Measurements from ENCODE around the gene HNRNPH1.
A peak's percentile ranks its signal among the peaks of the same experiment; 100 is the strongest.
"Not testable (repeated sequence)": the region's sequence is repeated elsewhere in the genome, so short reads cannot be mapped to it uniquely, and the experiment has no call there.

HNRNPH1 gene, protein sequence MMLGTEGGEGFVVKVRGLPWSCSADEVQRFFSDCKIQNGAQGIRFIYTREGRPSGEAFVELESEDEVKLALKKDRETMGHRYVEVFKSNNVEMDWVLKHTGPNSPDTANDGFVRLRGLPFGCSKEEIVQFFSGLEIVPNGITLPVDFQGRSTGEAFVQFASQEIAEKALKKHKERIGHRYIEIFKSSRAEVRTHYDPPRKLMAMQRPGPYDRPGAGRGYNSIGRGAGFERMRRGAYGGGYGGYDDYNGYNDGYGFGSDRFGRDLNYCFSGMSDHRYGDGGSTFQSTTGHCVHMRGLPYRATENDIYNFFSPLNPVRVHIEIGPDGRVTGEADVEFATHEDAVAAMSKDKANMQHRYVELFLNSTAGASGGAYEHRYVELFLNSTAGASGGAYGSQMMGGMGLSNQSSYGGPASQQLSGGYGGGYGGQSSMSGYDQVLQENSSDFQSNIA

DNA sequence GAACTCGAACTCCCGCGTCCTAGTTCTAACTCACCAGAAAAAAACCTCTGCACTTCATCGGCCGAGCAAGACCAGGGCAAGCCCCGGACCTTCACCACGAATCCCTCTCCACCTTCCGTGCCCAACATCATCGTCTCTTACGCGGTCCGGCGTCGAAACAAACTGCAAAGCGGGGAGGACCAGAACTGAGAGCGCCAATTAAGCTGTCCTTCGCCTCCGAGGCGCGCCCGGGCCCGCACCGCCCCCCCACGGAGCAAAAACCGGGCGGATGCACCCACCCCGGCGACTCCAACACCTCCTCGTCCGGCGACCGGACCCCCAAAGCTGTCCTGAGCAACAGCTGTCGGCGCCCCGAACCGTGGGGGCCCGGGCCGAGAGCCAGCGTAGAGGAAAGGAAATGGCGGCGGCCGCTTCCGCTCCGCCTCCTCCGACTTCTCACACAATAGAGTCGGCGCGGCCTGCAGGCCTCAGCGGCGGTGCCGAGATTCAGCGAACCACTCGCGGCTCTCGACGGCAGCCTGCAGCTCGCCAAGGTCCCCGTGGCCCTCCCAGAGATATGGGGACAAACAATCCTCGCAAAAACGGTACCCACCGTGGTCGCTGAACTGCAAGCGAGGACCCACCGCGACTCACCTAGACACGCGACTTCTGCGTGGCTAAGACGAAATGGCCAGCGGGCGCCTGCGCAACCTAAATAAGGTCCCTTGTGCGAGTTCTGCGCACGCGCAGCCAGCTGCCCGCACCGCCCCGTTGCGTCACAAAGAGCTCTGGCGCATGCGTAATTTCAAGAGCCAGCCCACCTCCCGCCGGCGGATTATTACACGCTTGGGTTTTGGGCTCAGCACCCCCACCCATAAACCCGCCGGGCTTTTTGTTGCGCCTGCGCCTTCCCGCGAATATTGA, at the start of gene HNRNPH1:
TSS of gene HNRNPH1 (minus strand) at position 669 of the 903 bp plus-strand sequence. CDS start at position 131, 538 bp downstream.
- TF ChIP-seq MYC (IDR thresholded peaks at IDR 0.05; ENCODE audit: low read depth, low read length) (peak; percentile 88), POLR2A (IDR thresholded peaks at IDR 0.05; ENCODE audit: extremely low read depth, insufficient read length) (peak; percentile 100)
- TF ChIP-seq, protein P1, sequence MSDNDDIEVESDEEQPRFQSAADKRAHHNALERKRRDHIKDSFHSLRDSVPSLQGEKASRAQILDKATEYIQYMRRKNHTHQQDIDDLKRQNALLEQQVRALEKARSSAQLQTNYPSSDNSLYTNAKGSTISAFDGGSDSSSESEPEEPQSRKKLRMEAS (IDR thresholded peaks at IDR 0.05; ENCODE audit: low read depth, low read length): peak; percentile 67
- TF ChIP-seq, protein P2, sequence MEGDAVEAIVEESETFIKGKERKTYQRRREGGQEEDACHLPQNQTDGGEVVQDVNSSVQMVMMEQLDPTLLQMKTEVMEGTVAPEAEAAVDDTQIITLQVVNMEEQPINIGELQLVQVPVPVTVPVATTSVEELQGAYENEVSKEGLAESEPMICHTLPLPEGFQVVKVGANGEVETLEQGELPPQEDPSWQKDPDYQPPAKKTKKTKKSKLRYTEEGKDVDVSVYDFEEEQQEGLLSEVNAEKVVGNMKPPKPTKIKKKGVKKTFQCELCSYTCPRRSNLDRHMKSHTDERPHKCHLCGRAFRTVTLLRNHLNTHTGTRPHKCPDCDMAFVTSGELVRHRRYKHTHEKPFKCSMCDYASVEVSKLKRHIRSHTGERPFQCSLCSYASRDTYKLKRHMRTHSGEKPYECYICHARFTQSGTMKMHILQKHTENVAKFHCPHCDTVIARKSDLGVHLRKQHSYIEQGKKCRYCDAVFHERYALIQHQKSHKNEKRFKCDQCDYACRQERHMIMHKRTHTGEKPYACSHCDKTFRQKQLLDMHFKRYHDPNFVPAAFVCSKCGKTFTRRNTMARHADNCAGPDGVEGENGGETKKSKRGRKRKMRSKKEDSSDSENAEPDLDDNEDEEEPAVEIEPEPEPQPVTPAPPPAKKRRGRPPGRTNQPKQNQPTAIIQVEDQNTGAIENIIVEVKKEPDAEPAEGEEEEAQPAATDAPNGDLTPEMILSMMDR (IDR thresholded peaks at IDR 0.05; ENCODE audit: low read depth, low read length): no peak
- peak within 1 kb of the TSS; percentile 88 for H3K4me3 ChIP-seq (ENCODE audit: low read depth, low read length)
- DNase-seq (ENCODE audit: low read depth): peak; percentile 98

DNA sequence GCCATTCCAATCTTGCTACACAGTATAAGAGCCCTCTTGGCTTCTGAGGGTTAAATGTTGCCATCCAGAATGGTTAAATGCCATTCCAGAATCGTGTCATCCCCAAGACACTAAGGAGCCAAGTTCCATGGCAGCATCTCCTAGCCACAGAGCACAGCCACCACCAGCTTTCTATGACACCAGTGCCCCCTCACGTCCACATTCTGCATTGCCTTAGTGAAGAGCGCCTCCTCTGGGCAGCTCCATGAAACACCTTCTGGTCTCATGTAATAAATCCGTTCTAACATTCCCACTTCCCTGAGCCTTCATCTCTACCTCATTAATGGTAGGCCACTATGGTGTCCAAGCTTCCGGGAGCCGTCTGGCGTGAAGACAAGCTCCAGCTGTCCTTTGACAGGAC, 44.9 kb upstream of the HNRNPH1 start:
- TF ChIP-seq MYC (IDR thresholded peaks at IDR 0.05; ENCODE audit: low read depth, low read length): no peak
- TF ChIP-seq, protein P2 (IDR thresholded peaks at IDR 0.05; ENCODE audit: low read depth, low read length): peak; percentile 100
- H3K4me3 ChIP-seq (ENCODE audit: low read depth, low read length): no peak overlapping the region
- peak; percentile 79 for DNase-seq (ENCODE audit: low read depth)

DNA sequence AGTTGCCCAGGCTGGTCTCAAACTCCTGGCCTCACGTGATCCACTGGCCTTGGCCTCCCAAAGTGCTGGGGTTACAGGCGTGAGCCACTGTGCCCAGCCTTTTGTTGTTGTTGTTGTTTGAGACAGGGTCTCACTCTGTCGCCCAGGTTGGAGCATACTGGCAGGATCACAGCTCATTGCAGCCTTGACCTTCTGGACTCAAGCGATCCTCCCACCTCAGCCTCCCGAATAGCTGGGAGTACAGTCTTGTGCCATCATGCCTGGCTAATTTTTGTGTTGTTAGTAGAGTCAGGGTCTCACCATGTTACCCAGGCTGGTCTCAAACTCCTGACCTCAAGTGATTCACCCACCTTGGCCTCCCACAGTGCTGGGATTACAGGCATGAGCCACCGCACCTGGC, 38.2 kb upstream of the HNRNPH1 start:
- H3K4me3 ChIP-seq (ENCODE audit: low read depth, low read length); DNase-seq (ENCODE audit: low read depth): not testable (repeated sequence)

DNA sequence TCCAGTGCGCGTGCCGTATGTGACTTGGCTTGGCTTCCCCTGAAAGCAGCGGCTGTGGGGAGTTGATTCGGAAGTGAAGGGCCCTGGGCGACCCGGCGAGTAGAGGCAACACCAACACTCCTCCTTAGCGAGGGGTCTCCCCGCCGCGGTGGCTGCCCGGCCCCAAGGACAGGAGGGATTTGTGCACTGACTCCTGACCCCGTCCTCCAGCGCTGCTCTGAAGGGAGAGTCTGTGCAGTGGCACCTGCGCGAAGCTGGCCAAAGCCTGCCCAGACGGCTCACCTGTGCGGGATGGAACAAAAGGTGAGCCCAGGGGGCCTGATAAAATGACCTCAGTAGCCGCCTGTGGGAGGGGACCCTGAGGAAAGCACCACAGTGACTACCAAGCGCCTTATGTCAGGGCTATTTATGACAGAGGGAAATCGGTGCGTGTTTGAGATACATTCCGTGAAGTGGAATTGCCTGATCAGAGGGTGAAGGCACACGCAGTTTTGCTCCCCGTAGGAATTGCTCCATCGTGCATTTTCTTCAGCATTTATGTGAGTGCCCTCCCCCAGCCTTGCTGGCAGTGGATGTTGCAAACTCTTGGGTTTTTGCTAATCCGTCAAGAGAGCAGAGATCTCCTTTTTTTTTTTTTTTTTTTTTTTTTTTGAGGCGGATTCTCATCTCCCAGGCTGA, 34.8 kb upstream of the HNRNPH1 start:
- DNase-seq (ENCODE audit: low read depth): peak; percentile 72
- H3K4me3 ChIP-seq (ENCODE audit: low read depth, low read length): peak overlapping the region; percentile 77

DNA sequence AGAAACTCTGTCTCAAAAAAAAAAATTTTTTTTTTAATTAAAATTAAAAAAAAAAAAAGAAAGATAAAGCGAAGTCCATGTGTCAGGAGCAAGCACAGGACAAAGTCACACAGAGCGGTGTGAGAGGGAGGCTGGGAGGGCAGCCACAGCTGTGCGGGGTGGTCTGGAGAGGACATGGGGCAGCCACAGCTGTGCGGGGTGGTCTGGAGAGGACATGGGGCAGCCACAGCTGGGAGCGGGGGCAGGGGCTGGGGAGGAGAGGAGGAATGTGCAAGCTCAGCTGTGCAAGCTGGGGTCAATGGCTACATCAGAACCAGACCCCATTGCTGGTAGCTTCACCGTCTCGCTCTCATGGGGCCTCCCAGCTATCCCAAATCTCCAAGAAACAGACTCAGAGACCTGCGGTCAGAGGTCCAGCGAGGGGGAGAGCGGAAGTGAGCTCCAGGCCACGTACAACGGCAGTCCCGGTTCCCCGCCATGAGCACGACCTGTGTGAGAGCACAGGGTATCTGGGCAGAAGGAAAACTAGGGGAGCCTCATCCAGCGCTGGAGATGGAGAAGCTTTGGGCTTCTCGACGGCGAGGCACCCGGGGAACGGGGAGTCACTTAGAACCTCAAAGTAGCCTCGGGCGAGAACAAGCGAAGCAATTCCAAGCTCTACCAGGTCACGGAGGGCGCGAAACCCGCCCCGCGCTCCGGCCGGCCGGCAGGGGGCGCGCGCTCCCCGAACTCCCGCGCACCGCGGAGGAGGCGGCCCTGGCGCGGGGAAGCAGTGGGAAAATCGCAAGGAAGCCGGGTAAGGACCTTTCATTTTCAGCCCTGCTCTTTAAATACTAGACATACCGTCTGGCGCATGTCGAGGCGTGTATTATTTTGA, 34.1 kb upstream of the HNRNPH1 start:
- H3K4me3 ChIP-seq (ENCODE audit: low read depth, low read length); DNase-seq (ENCODE audit: low read depth): not testable (repeated sequence)

DNA sequence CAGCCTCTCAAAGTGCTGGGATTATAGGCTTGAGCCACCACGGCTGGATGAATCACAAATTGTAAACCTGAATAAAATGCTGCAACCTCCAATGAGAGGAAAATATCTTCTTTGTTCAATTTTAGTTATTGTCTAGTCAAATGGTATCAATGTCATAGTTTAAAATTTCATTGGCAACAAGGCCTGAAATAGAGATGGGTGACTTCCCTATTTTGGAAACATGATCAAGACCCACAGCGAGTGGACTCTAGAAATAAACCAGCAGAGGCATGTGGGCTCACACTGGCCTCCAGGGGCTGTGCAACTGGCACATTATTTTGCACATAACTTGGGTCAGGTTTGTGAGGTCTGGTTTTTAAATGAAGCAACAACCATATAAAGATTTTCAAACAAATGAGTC, 29.7 kb upstream of the HNRNPH1 start:
- H3K4me3 ChIP-seq (ENCODE audit: low read depth, low read length): not testable (repeated sequence)
- DNase-seq (ENCODE audit: low read depth): peak; percentile 49

DNA sequence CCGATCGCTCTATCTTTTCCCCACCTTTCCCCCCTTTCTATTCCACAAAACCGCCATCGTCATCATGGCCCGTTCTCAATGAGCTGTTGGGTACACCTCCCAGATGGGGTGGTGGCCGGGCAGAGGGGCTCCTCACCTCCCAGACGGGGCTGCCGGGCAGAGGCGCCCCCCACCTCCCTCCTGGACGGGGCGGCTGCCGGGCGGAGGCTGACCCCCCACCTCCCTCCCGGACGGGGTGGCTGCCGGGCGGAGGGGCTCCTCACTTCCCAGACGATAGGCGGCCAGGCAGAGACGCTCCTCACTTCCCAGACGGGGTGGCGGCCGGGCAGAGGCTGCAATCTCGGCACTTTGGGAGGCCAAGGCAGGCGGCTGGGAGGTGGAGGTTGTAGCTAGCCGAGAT, 26.8 kb upstream of the HNRNPH1 start:
- DNase-seq (ENCODE audit: low read depth); H3K4me3 ChIP-seq (ENCODE audit: low read depth, low read length): not testable (repeated sequence)

DNA sequence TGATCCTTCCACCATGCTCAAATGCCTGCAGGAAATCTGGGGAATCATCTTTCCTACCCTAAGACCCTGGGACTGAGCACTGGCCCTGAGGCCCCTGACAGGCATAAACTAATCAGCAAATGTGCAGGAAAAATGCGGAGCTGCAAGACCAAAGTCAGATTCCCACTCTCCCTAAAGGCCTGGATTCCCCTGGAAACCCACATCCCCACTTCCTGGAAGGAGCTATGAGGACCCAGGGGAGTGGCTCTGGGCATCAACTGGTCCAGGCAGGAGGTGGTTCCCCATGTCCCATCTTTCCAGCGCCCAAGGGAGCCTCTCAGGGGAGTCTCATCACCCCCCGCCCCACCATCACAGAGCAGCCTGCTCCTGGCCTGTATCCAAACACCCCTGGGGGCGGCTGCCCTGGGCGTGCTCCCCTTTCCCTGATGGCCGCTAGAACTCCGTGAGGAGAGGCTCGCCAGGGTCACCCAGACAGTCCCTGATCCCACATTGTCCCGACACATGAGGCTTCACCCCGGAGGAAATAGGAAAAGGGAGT, 25.8 kb upstream of the HNRNPH1 start:
- H3K4me3 ChIP-seq (ENCODE audit: low read depth, low read length); DNase-seq (ENCODE audit: low read depth): not testable (repeated sequence)

DNA sequence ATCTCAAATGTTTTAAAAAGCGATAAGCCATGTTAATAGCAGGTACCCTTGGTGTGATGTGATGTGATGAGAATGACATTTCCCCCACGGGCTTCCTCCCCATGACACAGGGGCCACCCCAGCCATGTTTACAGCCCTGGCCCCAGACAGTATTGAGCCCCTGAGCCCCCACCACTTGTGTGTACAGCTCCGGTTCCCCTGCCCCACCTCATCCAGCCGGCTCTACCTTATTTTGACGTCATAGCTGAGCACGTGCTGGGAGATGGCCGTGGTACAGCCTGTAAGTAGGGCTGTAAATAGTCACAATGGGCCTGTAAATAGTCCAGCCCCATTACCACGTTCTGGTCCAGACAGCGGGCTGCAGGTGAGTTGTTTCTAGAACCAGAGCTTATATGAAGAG, 24.9 kb upstream of the HNRNPH1 start:
- no peak for DNase-seq (ENCODE audit: low read depth)
- TF ChIP-seq MYC (IDR thresholded peaks at IDR 0.05; ENCODE audit: low read depth, low read length): no peak
- TF ChIP-seq, protein P2 (IDR thresholded peaks at IDR 0.05; ENCODE audit: low read depth, low read length): no peak
- TF ChIP-seq, protein P1 (IDR thresholded peaks at IDR 0.05; ENCODE audit: low read depth, low read length): no peak
- H3K4me3 ChIP-seq (ENCODE audit: low read depth, low read length): no peak overlapping the region

DNA sequence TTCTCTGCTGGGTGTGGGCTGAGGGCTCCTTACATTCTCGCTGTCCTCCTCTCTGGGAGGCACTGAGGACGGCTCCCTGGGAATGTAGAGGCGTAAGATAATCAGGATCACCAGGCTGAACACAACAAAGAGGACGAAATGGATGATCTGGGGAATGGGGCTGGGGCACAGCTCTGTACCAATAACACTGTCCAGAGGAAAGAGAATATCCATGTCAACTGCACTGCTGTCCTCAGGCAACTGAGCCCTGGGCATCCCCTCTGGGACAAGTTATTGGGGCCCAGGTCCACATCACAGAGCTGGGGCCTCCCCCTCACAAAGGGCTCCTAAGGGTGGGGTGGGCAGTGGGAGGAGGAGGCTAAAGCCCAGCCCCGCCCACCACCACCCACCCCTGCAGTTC, 21.3 kb upstream of the HNRNPH1 start:
- H3K4me3 ChIP-seq (ENCODE audit: low read depth, low read length); DNase-seq (ENCODE audit: low read depth): not testable (repeated sequence)

DNA sequence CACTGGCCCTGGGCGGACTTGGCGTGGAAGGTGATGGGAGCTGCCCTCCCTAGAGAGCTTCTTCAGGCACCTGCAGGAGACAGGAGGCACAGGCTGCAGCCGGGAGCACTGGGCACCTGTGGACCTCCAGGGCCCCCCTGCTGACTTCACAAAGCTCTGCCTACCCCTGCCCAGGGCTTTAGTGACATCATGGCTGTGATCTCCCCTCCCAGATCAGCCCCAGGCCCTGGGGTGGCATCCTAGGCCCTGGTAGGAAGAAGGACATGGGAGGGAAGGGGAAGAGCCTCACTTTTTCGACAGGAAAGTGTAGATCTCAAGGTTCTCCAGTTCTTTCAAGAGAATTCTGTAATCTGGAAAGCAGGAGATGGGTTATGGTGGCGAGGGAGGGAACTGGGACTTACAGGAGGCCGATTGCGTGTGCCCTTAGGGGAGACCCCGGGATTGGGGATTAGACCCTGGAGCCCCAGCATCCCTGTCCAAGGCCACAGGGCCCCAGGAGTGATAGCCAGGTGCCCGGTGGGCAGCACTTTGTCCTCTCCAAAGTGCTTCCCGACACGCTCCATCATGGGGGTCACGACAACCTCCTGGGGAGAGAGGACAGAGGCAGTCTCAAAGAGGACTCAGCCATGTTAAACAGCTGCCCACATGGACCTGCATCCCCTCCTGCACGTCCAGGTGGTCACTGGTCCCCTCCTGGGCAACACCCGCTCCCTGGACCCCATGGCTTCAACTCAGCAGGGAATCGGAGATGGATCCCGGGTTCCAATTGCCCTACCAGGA, 19.9 kb upstream of the HNRNPH1 start:
- not testable (repeated sequence) for DNase-seq (ENCODE audit: low read depth); H3K4me3 ChIP-seq (ENCODE audit: low read depth, low read length)

All from NB4 (cell line).